Measurements from ENCODE around the gene RERG. TPM values are rescaled to one million over a fixed set of nuclear protein-coding genes. Genes with fewer than 3 reads are reported as not detected.

The RERG gene
- total RNA-seq, 1 experiment from 2014 or later: not detected

GRCh38 chr12:15074351-15074750 is 146.9 kb downstream of the RERG start:
- Histone ChIP-seq H3K4me1 (ENCODE audit: insufficient read depth, low read length, poor library complexity, severe bottlenecking) (no peaks in the 10 kb centered on the region), H3K36me3 (ENCODE audit: insufficient read depth, low read length, poor library complexity, severe bottlenecking) (no peaks in the 10 kb centered on the region), H3K27ac (ENCODE audit: low read depth, low read length, poor library complexity, severe bottlenecking) (no peak overlapping the region), H3K27me3 (replicated peaks; ENCODE audit: insufficient read depth, low read depth, low read length, poor library complexity) (no peaks in the 10 kb centered on the region), H3K9me3 (ENCODE audit: low read depth, low read length, poor library complexity, severe bottlenecking) (no peaks in the 10 kb centered on the region), H3K4me3 (ENCODE audit: low read depth, low read length, poor library complexity, severe bottlenecking) (no peak overlapping the region)
- TF ChIP-seq CTCF (conservative IDR thresholded peaks at IDR 0.05; ENCODE audit: low read depth, low read length) (no peak), EZH2 (IDR thresholded peaks at IDR 0.05; ENCODE audit: borderline replicate concordance, low read depth, low read length, poor library complexity, severe bottlenecking) (no peak)
- BruUV-seq (replicated peaks): no TSS peak
- ChIA-PET POLR2A (ENCODE audit: low non-redundant PET) (no interaction called here), CTCF (no interaction called here)
- intact Hi-C loops (cut with micrococcal nuclease; ENCODE audit: unreplicated experiment): no loop called here
- no peak for DNase-seq (ENCODE audit: low spot score)

- intact Hi-C loops (cut with micrococcal nuclease; ENCODE audit: unreplicated experiment): no loop called here
- CTCF ChIA-PET: no interaction called here
These were observed 162.1 kb downstream of the RERG start for GRCh38 chr12:15059123-15059522.

More at GRCh38 chr12:15059123-15059522, 162.1 kb downstream of the RERG start:
- no peaks in the 10 kb centered on the region for H3K27me3 ChIP-seq (replicated peaks; ENCODE audit: insufficient read depth, low read depth, low read length, poor library complexity)
- H3K4me3 ChIP-seq (ENCODE audit: low read depth, low read length, poor library complexity, severe bottlenecking): no peak overlapping the region
- no peaks in the 10 kb centered on the region for H3K4me1 ChIP-seq (ENCODE audit: insufficient read depth, low read length, poor library complexity, severe bottlenecking)
- H3K36me3 ChIP-seq (ENCODE audit: insufficient read depth, low read length, poor library complexity, severe bottlenecking): no peaks in the 10 kb centered on the region
- POLR2A ChIA-PET (ENCODE audit: low non-redundant PET): no interaction called here
- DNase-seq (ENCODE audit: low spot score): no peak
- TF ChIP-seq CTCF (conservative IDR thresholded peaks at IDR 0.05; ENCODE audit: low read depth, low read length) (no peak), EZH2 (IDR thresholded peaks at IDR 0.05; ENCODE audit: borderline replicate concordance, low read depth, low read length, poor library complexity, severe bottlenecking) (no peak)
- BruUV-seq (replicated peaks): no TSS peak
- no peak overlapping the region for H3K27ac ChIP-seq (ENCODE audit: low read depth, low read length, poor library complexity, severe bottlenecking)
- H3K9me3 ChIP-seq (ENCODE audit: low read depth, low read length, poor library complexity, severe bottlenecking): no peaks in the 10 kb centered on the region

Other genes starting within 250 kb of the RERG start
- not detected in 2 replicates for gene PDE6H, start 248.4 kb downstream of the RERG start, total RNA-seq (2021)
- 2.8 and 3.8 TPM in 2 replicates for gene PTPRO, start 101.1 kb upstream of the RERG start, total RNA-seq (2021)

All from A673 (cell line).